Measurements from ENCODE around the gene GPR107.

The GPR107 gene

DNA sequence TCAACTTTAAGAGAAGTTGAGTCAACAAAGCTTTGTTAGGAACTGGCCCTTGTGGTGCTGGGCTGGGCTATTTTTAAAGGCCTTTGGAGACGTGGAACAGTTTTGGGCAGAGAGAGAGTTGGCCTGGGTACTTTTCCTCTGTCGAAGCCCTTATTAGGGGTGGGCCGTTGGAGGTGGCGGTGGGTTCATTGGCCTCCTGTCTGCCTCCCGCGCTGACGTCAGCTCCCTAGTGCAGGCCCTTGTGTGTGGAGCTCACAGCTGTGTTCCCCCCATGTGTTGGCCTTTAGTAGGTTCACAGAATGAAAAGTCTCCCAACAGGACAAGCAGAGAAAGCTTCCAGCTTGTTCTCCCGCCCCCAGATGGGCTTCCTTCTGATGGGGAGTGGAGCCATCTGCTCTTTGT is 121.2 kb downstream of the GPR107 start:
- Mint-ChIP-seq H3K9me3 (no peaks in the 10 kb centered on the region), H3K4me1 (peaks cover 45% of the 10 kb centered on the region), H3K27ac (peak overlapping the region; percentile 50 to 75 (median 75)), H3K4me3 (peak overlapping the region; percentile 88 to 95 (median 94)), H3K27me3 (ENCODE audit: low read depth) (peaks cover 5% of the 10 kb centered on the region), H3K36me3 (ENCODE audit: low read depth) (peaks cover 3% of the 10 kb centered on the region)
- TF ChIP-seq, protein P1, sequence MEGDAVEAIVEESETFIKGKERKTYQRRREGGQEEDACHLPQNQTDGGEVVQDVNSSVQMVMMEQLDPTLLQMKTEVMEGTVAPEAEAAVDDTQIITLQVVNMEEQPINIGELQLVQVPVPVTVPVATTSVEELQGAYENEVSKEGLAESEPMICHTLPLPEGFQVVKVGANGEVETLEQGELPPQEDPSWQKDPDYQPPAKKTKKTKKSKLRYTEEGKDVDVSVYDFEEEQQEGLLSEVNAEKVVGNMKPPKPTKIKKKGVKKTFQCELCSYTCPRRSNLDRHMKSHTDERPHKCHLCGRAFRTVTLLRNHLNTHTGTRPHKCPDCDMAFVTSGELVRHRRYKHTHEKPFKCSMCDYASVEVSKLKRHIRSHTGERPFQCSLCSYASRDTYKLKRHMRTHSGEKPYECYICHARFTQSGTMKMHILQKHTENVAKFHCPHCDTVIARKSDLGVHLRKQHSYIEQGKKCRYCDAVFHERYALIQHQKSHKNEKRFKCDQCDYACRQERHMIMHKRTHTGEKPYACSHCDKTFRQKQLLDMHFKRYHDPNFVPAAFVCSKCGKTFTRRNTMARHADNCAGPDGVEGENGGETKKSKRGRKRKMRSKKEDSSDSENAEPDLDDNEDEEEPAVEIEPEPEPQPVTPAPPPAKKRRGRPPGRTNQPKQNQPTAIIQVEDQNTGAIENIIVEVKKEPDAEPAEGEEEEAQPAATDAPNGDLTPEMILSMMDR (IDR thresholded peaks at IDR 0.05; ENCODE audit: unreplicated experiment in 3 of 3): no peak

DNA sequence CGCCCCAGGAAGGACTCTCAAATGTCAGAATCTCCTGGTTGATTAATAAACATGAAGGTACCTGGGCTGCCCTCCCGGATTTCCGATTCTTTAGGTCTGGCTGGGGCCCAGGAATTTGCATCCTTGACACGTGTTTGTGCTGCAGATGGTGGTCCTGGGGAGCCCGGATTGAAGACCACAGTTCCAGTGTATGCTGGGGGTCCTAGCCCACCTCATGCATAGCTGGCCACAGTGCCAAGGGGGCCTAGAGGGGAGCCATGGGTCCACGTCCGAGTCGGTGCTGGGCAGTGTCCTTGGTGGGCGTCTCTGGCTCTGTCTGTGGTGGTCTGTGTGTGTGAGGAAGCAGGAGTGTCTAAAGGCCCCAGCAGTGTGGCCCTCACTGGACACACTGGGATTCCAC is 121.6 kb downstream of the GPR107 start:
- peak overlapping the region in 2 of 3 experiments; percentile 94 to 95 for H3K4me3 Mint-ChIP-seq
- peaks cover 49% of the 10 kb centered on the region for H3K4me1 Mint-ChIP-seq
- H3K27me3 Mint-ChIP-seq (ENCODE audit: low read depth): peaks cover 5% of the 10 kb centered on the region
- peaks cover 3% of the 10 kb centered on the region for H3K36me3 Mint-ChIP-seq (ENCODE audit: low read depth)
- H3K27ac Mint-ChIP-seq: peak overlapping the region; percentile 50 to 75 (median 75)
- no peaks in the 10 kb centered on the region for H3K9me3 Mint-ChIP-seq
- TF ChIP-seq, protein P1 (IDR thresholded peaks at IDR 0.05; ENCODE audit: unreplicated experiment in 3 of 3): no peak

DNA sequence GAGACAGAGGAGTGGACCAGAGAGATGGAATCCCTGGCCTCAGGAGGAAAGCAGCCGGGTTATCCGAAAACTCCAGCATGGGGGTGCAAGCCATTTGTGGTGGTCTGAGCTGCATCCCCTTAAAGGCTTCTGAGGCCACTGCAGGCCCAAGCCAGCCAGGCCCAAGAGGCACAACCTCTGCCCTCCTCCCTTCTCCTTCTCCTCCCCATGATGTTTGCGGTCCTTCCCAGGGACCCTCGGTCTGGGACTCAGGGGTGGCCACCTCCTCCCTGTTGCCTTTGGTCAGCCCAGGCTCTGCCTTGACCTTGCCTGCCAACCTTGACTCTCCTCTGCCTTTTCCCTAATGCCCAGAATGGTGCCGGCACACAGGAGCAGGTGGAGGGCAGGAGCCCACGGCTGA is 123.1 kb downstream of the GPR107 start:
- Mint-ChIP-seq H3K36me3 (ENCODE audit: low read depth) (peaks cover 3% of the 10 kb centered on the region), H3K9me3 (no peaks in the 10 kb centered on the region), H3K27ac (peak overlapping the region in 1 of 3 experiments; percentile 54), H3K4me3 (peak overlapping the region in 1 of 3 experiments; percentile 95), H3K4me1 (peaks cover 46% of the 10 kb centered on the region), H3K27me3 (ENCODE audit: low read depth) (peaks cover 5% of the 10 kb centered on the region)
- TF ChIP-seq, protein P1 (IDR thresholded peaks at IDR 0.05; ENCODE audit: unreplicated experiment in 3 of 3): no peak

DNA sequence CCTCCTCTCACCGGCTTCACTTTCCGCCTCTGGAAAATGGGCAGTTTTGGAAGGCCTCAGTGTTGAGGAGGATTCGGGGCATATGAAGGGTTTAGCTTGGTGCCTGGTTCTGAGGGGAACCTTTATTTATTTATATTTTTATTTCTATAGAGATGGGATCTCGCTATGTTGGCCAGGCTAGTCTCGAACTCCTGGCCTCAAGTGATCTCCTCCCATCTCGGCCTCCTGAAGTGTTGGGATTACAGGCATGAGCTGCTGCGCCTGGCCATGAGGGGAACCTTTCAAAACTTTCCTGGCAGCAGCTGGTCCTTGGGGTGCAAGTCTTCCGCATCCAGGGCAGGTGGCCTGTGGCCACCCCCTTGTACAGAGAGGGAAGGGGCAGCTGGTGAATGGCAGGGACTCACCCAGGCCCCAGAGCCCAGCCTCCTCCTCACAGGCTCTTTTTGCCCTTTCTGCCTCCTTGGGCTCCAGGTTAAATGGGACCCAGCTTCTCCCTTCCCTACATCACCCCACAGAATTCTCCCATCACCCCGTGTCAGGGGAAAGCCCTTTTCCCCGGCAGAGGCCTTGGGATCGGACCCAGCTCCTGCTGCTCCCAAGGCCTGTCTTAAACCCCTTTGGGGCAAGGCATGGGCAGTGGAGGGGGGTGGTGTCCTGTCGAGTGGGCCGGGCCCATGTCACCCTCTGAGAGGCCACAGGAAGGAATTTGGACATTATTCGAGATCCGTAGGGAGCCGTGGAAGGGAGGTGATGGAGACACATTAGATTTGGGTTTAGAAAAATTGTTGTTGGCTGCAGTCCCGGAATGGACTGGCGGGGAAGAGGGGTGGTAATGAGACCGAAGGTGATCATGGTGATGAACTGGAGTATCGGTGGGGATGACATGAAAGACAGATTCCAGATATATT is 124.4 kb downstream of the GPR107 start:
- no peak overlapping the region for H3K4me3 Mint-ChIP-seq
- peaks cover 3% of the 10 kb centered on the region for H3K36me3 Mint-ChIP-seq (ENCODE audit: low read depth)
- no peaks in the 10 kb centered on the region for H3K9me3 Mint-ChIP-seq
- TF ChIP-seq, protein P1 (IDR thresholded peaks at IDR 0.05; ENCODE audit: unreplicated experiment in 3 of 3): no peak
- peak overlapping the region; percentile 31 to 55 (median 41) for H3K27ac Mint-ChIP-seq
- H3K27me3 Mint-ChIP-seq (ENCODE audit: low read depth): peaks cover 5% of the 10 kb centered on the region
- H3K4me1 Mint-ChIP-seq: peaks cover 50% of the 10 kb centered on the region

DNA sequence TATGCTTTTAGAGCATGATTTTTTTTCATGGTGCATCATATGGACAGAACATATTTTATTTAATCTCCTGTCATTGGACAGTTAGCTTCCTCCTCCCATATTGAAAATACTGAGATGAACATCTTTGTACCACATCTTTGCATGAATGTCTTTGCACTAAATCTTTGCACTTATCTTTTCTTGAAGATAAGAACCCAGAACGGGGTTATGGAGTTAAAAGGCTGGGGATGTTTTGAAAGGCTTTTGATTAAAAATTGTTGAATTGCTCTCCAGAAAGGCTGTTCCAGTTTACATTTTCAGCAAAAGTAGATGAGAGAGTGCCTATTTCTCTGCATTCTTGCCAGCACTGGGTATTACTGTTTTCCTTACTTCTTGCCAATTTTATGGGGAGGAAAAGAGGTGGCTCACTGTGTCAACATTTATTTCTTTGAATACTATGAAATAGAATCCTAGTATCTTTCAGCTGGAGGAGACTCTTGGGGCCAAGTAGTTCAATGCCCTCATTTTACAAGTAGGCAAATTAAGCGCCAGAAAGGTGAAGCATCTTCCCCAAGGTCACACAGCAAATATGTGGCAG is 125.7 kb downstream of the GPR107 start:
- Mint-ChIP-seq H3K27me3 (ENCODE audit: low read depth) (peaks cover 5% of the 10 kb centered on the region), H3K4me1 (peaks cover 55% of the 10 kb centered on the region), H3K27ac (peak overlapping the region in 2 of 3 experiments; percentile 55 to 67), H3K36me3 (ENCODE audit: low read depth) (peaks cover 3% of the 10 kb centered on the region), H3K9me3 (no peaks in the 10 kb centered on the region), H3K4me3 (no peak overlapping the region)
- TF ChIP-seq, protein P1 (IDR thresholded peaks at IDR 0.05; ENCODE audit: unreplicated experiment in 3 of 3): no peak

Measured in nephron (organoid).